Transverse colon (tissue), 4 donors: ENCODE results near the gene ZC2HC1C. TPM values are rescaled to one million over a fixed set of nuclear protein-coding genes. Genes with fewer than 3 reads are reported as not detected.
A peak's percentile ranks its signal among the peaks of the same experiment; 100 is the strongest.

Source experiments
- DNase-seq: peaks from one replicate; pipeline ENCODE4 v3.0.0-alpha.2; 2019
- H3K27ac ChIP-seq, 4 donors: fragments of 200-600 bp; sonication (generic); 2 replicates each; pipeline ENCODE4 v1.5.1; 2016 to 2018; ENCODE audit warnings: inconsistent platforms in 4 of 4
- H3K27me3 ChIP-seq: fragments of 200-600 bp; sonication (generic); 2 replicates; pipeline ENCODE4 v1.5.1; 2017; ENCODE audit warnings: inconsistent platforms
- H3K36me3 ChIP-seq, 4 donors: fragments of 200-600 bp; sonication (generic); 2 replicates each; pipeline ENCODE4 v1.5.1; 2017 to 2019; ENCODE audit warnings: inconsistent platforms in 4 of 4
- H3K4me1 ChIP-seq, 4 donors: fragments of 200-600 bp; sonication (generic); 2 replicates each; pipeline ENCODE4 v1.5.1; 2017 to 2020; ENCODE audit warnings: inconsistent platforms in 4 of 4
- H3K4me3 ChIP-seq, 4 donors: fragments of 200-600 bp; sonication (generic); 1 replicate in 1 of 4; 2 replicates in 3 of 4; pipeline versions ENCODE4 v1.5.1 to v1.6.1; 2017 to 2019; ENCODE audit warnings: inconsistent platforms in 4 of 4
- H3K9me3 ChIP-seq, 2 donors: fragments of 200-600 bp; sonication (generic); 2 replicates each; pipeline ENCODE4 v1.5.1; 2017 to 2019; ENCODE audit warnings: inconsistent platforms in 2 of 2
- EP300 ChIP-seq: sonication (generic); formaldehyde crosslinking; IDR thresholded peaks from one replicate; pipeline ENCODE4 v1.6.1; 2017; ENCODE audit warnings: antibody characterized with exemption, low read depth
- POLR2A ChIP-seq: fragments of 450-650 bp; IDR thresholded peaks from one replicate; pipeline ENCODE4 v1.6.1; 2016; ENCODE audit warnings: antibody characterized with exemption, mild to moderate bottlenecking, moderate library complexity
- POLR2AphosphoS5 ChIP-seq, 3 donors: sonication (generic); formaldehyde crosslinking; IDR thresholded peaks; one replicate each; pipeline ENCODE4 v1.6.1; 2016; ENCODE audit warnings: antibody characterized with exemption in 3 of 3
- WGBS, 2 donors: methylation state at CpG; one replicate each; pipeline ENCODE4 v1.1.5; 2018; ENCODE audit warnings: low coverage in 1 of 2; 5-methylcytosine and 5-hydroxymethylcytosine counted together
- in situ Hi-C, 4 donors: fragments of 200-750 bp; cut with MboI; loops; one replicate each; pipeline versions ENCODE4 v1.15.0 to v1.15.1; 2017; ENCODE audit warnings: low sequenced_read_pairs in 3 of 4, low pct_ligation_motif_present in 1 of 4, low pct_unique_long_range_greater_than_20kb in 1 of 4
- intact Hi-C: fragments of 100-400 bp; cut with DNase I; formaldehyde crosslinking; loops from one replicate; pipeline ENCODE4 v1.15.1; 2023; ENCODE audit warnings: low total_unique reads
- total RNA-seq, 4 donors: library from RNA; depleted of rRNA; stranded (reverse); fragments of >200 nt; gene quantifications; one replicate each; pipeline ENCODE4 v1.1.0, GENCODE V29; 2016
- TF ChIP-seq, protein P1 (sequence below), 5 experiments: fragments of 200-600 bp in 3 of 5; fragments of 450-650 bp in 2 of 5; sonication (generic) in 3 of 5; IDR thresholded peaks; 1 replicate in 2 of 5; 2 replicates in 3 of 5; pipeline ENCODE4 v1.5.1; 2016 to 2017; ENCODE audit warnings: antibody characterized with exemption in 5 of 5, inconsistent platforms in 3 of 5, mild to moderate bottlenecking in 2 of 5, moderate library complexity in 1 of 5

Gene ZC2HC1C
- total RNA-seq, 4 donors from 2014 or later = 7.5 to 40.0 (median 8.1) TPM; not detected in 1

GRCh38 chr14:75088566-75089373, 19.3 kb downstream of the ZC2HC1C start:
- peak; percentile 35 for DNase-seq
- Histone ChIP-seq H3K27me3 (no peaks in the 10 kb centered on the region), H3K27ac (no peak overlapping the region), H3K4me3 (no peak overlapping the region), H3K9me3 (no peaks in the 10 kb centered on the region), H3K4me1 (no peaks in the 10 kb centered on the region), H3K36me3 (peaks cover 0 to 49% (median 13%) of the 10 kb centered on the region in 4 donors)
- 39 to 72% methylated on average over 3 to 7 of the region's 7 CpGs for WGBS, 2 donors
- TF ChIP-seq EP300 (no peak), POLR2A (no peak), POLR2AphosphoS5 (IDR thresholded peaks at IDR 0.05) (no peak)
- TF ChIP-seq, protein P1, sequence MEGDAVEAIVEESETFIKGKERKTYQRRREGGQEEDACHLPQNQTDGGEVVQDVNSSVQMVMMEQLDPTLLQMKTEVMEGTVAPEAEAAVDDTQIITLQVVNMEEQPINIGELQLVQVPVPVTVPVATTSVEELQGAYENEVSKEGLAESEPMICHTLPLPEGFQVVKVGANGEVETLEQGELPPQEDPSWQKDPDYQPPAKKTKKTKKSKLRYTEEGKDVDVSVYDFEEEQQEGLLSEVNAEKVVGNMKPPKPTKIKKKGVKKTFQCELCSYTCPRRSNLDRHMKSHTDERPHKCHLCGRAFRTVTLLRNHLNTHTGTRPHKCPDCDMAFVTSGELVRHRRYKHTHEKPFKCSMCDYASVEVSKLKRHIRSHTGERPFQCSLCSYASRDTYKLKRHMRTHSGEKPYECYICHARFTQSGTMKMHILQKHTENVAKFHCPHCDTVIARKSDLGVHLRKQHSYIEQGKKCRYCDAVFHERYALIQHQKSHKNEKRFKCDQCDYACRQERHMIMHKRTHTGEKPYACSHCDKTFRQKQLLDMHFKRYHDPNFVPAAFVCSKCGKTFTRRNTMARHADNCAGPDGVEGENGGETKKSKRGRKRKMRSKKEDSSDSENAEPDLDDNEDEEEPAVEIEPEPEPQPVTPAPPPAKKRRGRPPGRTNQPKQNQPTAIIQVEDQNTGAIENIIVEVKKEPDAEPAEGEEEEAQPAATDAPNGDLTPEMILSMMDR (IDR thresholded peaks at IDR 0.05) = peak; percentile 73 to 77 (median 74)
- intact Hi-C loops = loop anchor here (5.0 kb wide), 1 partner anchor 141 kb away; no protein-coding TSS in a partner anchor
- in situ Hi-C loops = loop anchor here in 3 of 4 donors (10.0 to 25.0 kb wide), 3 partner anchors 134 to 151 kb away; partner anchors contain the start of gene PGF (in 1 of the 3)

- Histone ChIP-seq H3K27ac (no peak overlapping the region), H3K27me3 (no peaks in the 10 kb centered on the region), H3K36me3 (peaks cover 0 to 60% (median 21%) of the 10 kb centered on the region in 4 donors), H3K4me3 (no peak overlapping the region), H3K4me1 (no peaks in the 10 kb centered on the region), H3K9me3 (no peaks in the 10 kb centered on the region)
- in situ Hi-C loops = loop anchor here in 2 of 4 donors (10.0 to 25.0 kb wide), 2 partner anchors 153 to 156 kb away; no protein-coding TSS in a partner anchor
- intact Hi-C loops = no loop called here
- WGBS, 2 donors = 78% methylated on average over 3 of the region's 3 CpGs; no CpG with 5 or more reads in 1 of the 2 donors
- TF ChIP-seq, protein P1 (IDR thresholded peaks at IDR 0.05) = no peak
- TF ChIP-seq POLR2AphosphoS5 (IDR thresholded peaks at IDR 0.05) (no peak), EP300 (no peak), POLR2A (no peak)
- no peak for DNase-seq
Measured at GRCh38 chr14:75090353-75090752, 20.9 kb downstream of the ZC2HC1C start.

GRCh38 chr14:75091251-75091650, 21.8 kb downstream of the ZC2HC1C start:
- in situ Hi-C loops = loop anchor here in 2 of 4 donors (10.0 to 25.0 kb wide), 2 partner anchors 154 to 156 kb away; no protein-coding TSS in a partner anchor
- Histone ChIP-seq H3K36me3 (peaks cover 0 to 56% (median 25%) of the 10 kb centered on the region in 4 donors), H3K4me3 (no peak overlapping the region), H3K27me3 (no peaks in the 10 kb centered on the region), H3K4me1 (no peaks in the 10 kb centered on the region), H3K9me3 (no peaks in the 10 kb centered on the region), H3K27ac (no peak overlapping the region)
- WGBS, 2 donors = 94% methylated on average over 8 of the region's 8 CpGs; no CpG with 5 or more reads in 1 of the 2 donors
- TF ChIP-seq, protein P1 (IDR thresholded peaks at IDR 0.05) = no peak
- TF ChIP-seq POLR2A (no peak), EP300 (no peak), POLR2AphosphoS5 (IDR thresholded peaks at IDR 0.05) (no peak)
- intact Hi-C loops = no loop called here
- DNase-seq = no peak

- TF ChIP-seq EP300 = no peak
- no peak for TF ChIP-seq POLR2AphosphoS5 (IDR thresholded peaks at IDR 0.05)
- TF ChIP-seq, protein P1 (IDR thresholded peaks at IDR 0.05) = no peak
- no peak for TF ChIP-seq POLR2A
- H3K4me1 ChIP-seq = no peaks in the 10 kb centered on the region
- no peak overlapping the region for H3K4me3 ChIP-seq
- H3K27ac ChIP-seq = no peak overlapping the region
- in situ Hi-C loops (loop anchor here in 2 of 4 donors (10.0 to 25.0 kb wide), 2 partner anchors 155 to 158 kb away; no protein-coding TSS in a partner anchor), intact Hi-C loops (no loop called here)
- no peaks in the 10 kb centered on the region for H3K27me3 ChIP-seq
- H3K9me3 ChIP-seq = no peaks in the 10 kb centered on the region
- WGBS, 2 donors = 89 to 92% methylated on average over 2 of the region's 2 CpGs
- H3K36me3 ChIP-seq = peaks cover 0 to 50% (median 19%) of the 10 kb centered on the region in 4 donors
- no peak for DNase-seq
Measured at GRCh38 chr14:75092698-75093097, 23.3 kb downstream of the ZC2HC1C start.
